UCSD-AML1 (cell line): ENCODE results near the gene TRIM65.

Source experiments
- DNase-seq: peaks from one replicate; lab custom pipeline; 2025; ENCODE audit not compliant: unreplicated experiment; lab: John Stamatoyannopoulos, UW

The TRIM65 gene

GRCh38 chr17:75917141-75917916 lies 20.6 kb upstream of the TRIM65 start:
- no peak for DNase-seq

GRCh38 chr17:75915268-75915667 lies 18.5 kb upstream of the TRIM65 start:
- DNase-seq: no peak

GRCh38 chr17:75914643-75915267 lies 18.0 kb upstream of the TRIM65 start:
- DNase-seq: no peak

- no peak for DNase-seq
Observed at GRCh38 chr17:75913537-75914210, 16.9 kb upstream of the TRIM65 start.

GRCh38 chr17:75910699-75911098 lies 13.9 kb upstream of the TRIM65 start:
- no peak for DNase-seq

GRCh38 chr17:75909812-75910274 lies 13.1 kb upstream of the TRIM65 start:
- DNase-seq: no peak

GRCh38 chr17:75909051-75909811 lies 12.5 kb upstream of the TRIM65 start:
- no peak for DNase-seq

GRCh38 chr17:75908201-75908600 lies 11.4 kb upstream of the TRIM65 start:
- no peak for DNase-seq

GRCh38 chr17:75906143-75906884 lies 9.6 kb upstream of the TRIM65 start:
- no peak for DNase-seq

GRCh38 chr17:75904749-75905521 lies 8.2 kb upstream of the TRIM65 start, which contains the start of gene MRPL38:
TSS of gene MRPL38 (minus strand) at chr17:75904884. CDS start at chr17:75904875, 9 bp downstream.
- DNase-seq: peak; percentile 97

- no peak for DNase-seq
Observed at GRCh38 chr17:75902406-75902805, 5.7 kb upstream of the TRIM65 start.

- no peak for DNase-seq
Observed at GRCh38 chr17:75901727-75902126, 5.0 kb upstream of the TRIM65 start.

- no peak for DNase-seq
Observed at GRCh38 chr17:75900691-75901533, 4.2 kb upstream of the TRIM65 start.

GRCh38 chr17:75899767-75900468 lies 3.2 kb upstream of the TRIM65 start:
- no peak for DNase-seq

GRCh38 chr17:75899353-75899752 lies 2.6 kb upstream of the TRIM65 start:
- no peak for DNase-seq

- no peak for DNase-seq
Observed at GRCh38 chr17:75898791-75899190, 2.0 kb upstream of the TRIM65 start.

- no peak for DNase-seq
Observed at GRCh38 chr17:75898065-75898464, 1.3 kb upstream of the TRIM65 start.
